IMR-90 (cell line): ENCODE measurements around the gene IFFO2. TPM values are rescaled to one million over a fixed set of nuclear protein-coding genes. Genes with fewer than 3 reads are reported as not detected.

Experiments used
- ATAC-seq: fragments of 200-7000 bp; cut with Tn5 transposase; 2 replicates; pipeline ENCODE4 v1.9.1; 2020; ENCODE audit warnings: low read depth, mild to moderate bottlenecking, moderate library complexity
- BruUV-seq: library from RNA; stranded (reverse); fragments of 400-500 nt; replicated peaks from 2 replicates; lab custom pipeline; 2021; lab: Mats Ljungman, UMichigan
- CTCF ChIA-PET: fragments of 300-600 bp; formaldehyde crosslinking; extraction: SDS; loops from one replicate; lab custom pipeline; 2021; ENCODE audit warnings: antibody characterized with exemption; lab: Yijun Ruan, JAX
- POLR2A ChIA-PET: fragments of 300-600 bp; sonication (Branson Sonifier 250); formaldehyde crosslinking; loops from one replicate; lab custom pipeline; 2022; ENCODE audit warnings: antibody characterized with exemption; ENCODE audit not compliant: unreplicated experiment; lab: Charles Lee
- DNase-seq: peaks from one replicate; pipeline ENCODE4 v3.0.0; 2013
- H2AFZ ChIP-seq: replicated peaks from 2 replicates; pipeline ENCODE3; 2013; ENCODE audit warnings: low read length, mild to moderate bottlenecking; ENCODE audit not compliant: poor library complexity
- H2AK5ac ChIP-seq: 2 replicates; pipeline ENCODE4 v1.6.1; 2013; ENCODE audit warnings: low read depth, low read length, inconsistent platforms
- H2AK9ac ChIP-seq: replicated peaks from 2 replicates; pipeline ENCODE3; 2013; ENCODE audit warnings: mild to moderate bottlenecking, low read depth, low read length, moderate library complexity; ENCODE audit not compliant: poor library complexity
- H2BK120ac ChIP-seq: 2 replicates; pipeline ENCODE4 v1.6.1; 2013; ENCODE audit warnings: low read depth, low read length, inconsistent platforms
- H2BK15ac ChIP-seq: 3 replicates; pipeline ENCODE4 v1.6.1; 2013; ENCODE audit warnings: low read depth, low read length, inconsistent platforms
- H2BK20ac ChIP-seq: 2 replicates; pipeline ENCODE4 v1.6.1; 2013; ENCODE audit warnings: low read depth, mild to moderate bottlenecking, inconsistent platforms, low read length, moderate library complexity
- H2BK5ac ChIP-seq: 2 replicates; pipeline ENCODE4 v1.6.1; 2013; ENCODE audit warnings: mild to moderate bottlenecking, low read depth, low read length, inconsistent platforms; ENCODE audit not compliant: poor library complexity, severe bottlenecking
- H3K14ac ChIP-seq: replicated peaks from 2 replicates; pipeline ENCODE4 v1.6.1; 2013; ENCODE audit warnings: low read depth, low read length, inconsistent platforms
- H3K18ac ChIP-seq: 2 replicates; pipeline ENCODE4 v1.6.1; 2013; ENCODE audit warnings: low read depth, low read length, control low read depth
- H3K23ac ChIP-seq: 2 replicates; pipeline ENCODE4 v1.6.1; 2013; ENCODE audit warnings: low read depth, low read length, inconsistent platforms
- H3K27ac ChIP-seq: 2 replicates; pipeline ENCODE4 v1.5.1; 2013; ENCODE audit warnings: mild to moderate bottlenecking, control low read depth, low read length; ENCODE audit not compliant: insufficient read depth
- H3K27me3 ChIP-seq: 2 replicates; pipeline ENCODE4 v1.6.1; 2013; ENCODE audit warnings: low read length; ENCODE audit not compliant: control insufficient read depth, insufficient read depth
- H3K36me3 ChIP-seq: 2 replicates; pipeline ENCODE4 v1.6.1; 2013; ENCODE audit warnings: low read length, mixed read lengths; ENCODE audit not compliant: control insufficient read depth, insufficient read depth
- H3K4ac ChIP-seq: 2 replicates; pipeline ENCODE4 v1.6.1; 2013; ENCODE audit warnings: low read depth, low read length, inconsistent platforms
- H3K4me1 ChIP-seq: 2 replicates; pipeline ENCODE4 v1.6.1; 2013; ENCODE audit warnings: low read length, mixed read lengths; ENCODE audit not compliant: control insufficient read depth, insufficient read depth
- H3K4me2 ChIP-seq: 2 replicates; pipeline ENCODE4 v1.6.1; 2013; ENCODE audit warnings: low read depth, mild to moderate bottlenecking, control low read depth, low read length, moderate library complexity
- H3K4me3 ChIP-seq: 2 replicates; pipeline ENCODE4 v1.5.1; 2013; ENCODE audit warnings: low read depth, mild to moderate bottlenecking, control low read depth, low read length, moderate library complexity; ENCODE audit not compliant: insufficient read depth
- H3K56ac ChIP-seq: 2 replicates; pipeline ENCODE4 v1.6.1; 2013; ENCODE audit warnings: low read length, inconsistent platforms; ENCODE audit not compliant: insufficient read depth; ENCODE audit errors: extremely low read depth
- H3K79me1 ChIP-seq, 2 experiments: 2 replicates each; pipeline ENCODE4 v1.6.1; 2013; ENCODE audit warnings: low read length in 2 of 2, inconsistent platforms in 1 of 2, low read depth in 1 of 2
- H3K9ac ChIP-seq: 2 replicates; pipeline ENCODE4 v1.6.1; 2013; ENCODE audit warnings: low read depth, low read length, control low read depth
- H3K9me1 ChIP-seq: 2 replicates; pipeline ENCODE4 v1.6.1; 2013; ENCODE audit warnings: low read length, inconsistent platforms; ENCODE audit not compliant: insufficient read depth
- H3K9me3 ChIP-seq: 2 replicates; pipeline ENCODE4 v1.6.1; 2013; ENCODE audit warnings: low read length; ENCODE audit not compliant: control insufficient read depth, insufficient read depth
- H4K20me1 ChIP-seq: 2 replicates; pipeline ENCODE4 v1.6.1; 2013; ENCODE audit warnings: low read length, inconsistent platforms; ENCODE audit not compliant: insufficient read depth
- H4K5ac ChIP-seq: 2 replicates; pipeline ENCODE4 v1.6.1; 2013; ENCODE audit warnings: mild to moderate bottlenecking, low read depth, low read length, control low read depth
- H4K8ac ChIP-seq, 2 experiments: 2 replicates each; pipeline ENCODE4 v1.6.1; 2013; ENCODE audit warnings: low read depth in 2 of 2, low read length in 2 of 2, control low read depth in 1 of 2, inconsistent platforms in 1 of 2
- H4K91ac ChIP-seq: 2 replicates; pipeline ENCODE4 v1.6.1; 2013; ENCODE audit warnings: low read depth, low read length, inconsistent platforms; ENCODE audit not compliant: insufficient read depth
- CEBPB ChIP-seq: IDR thresholded peaks from 2 replicates; pipeline ENCODE4 v1.6.1; 2012; ENCODE audit warnings: low read depth, low read length, improper control_type of control experiment
- CHD1 ChIP-seq: IDR thresholded peaks from 2 replicates; pipeline ENCODE4 v1.6.1; 2012; ENCODE audit warnings: low read depth, low read length, improper control_type of control experiment
- FOS ChIP-seq: fragments of 150-350 bp; IDR thresholded peaks from 2 replicates; pipeline ENCODE4 v1.6.1; 2016; ENCODE audit warnings: low read depth, low read length
- NFE2L2 ChIP-seq: fragments of 150-350 bp; IDR thresholded peaks from 2 replicates; pipeline ENCODE4 v1.6.1; 2016; ENCODE audit warnings: low read depth, mild to moderate bottlenecking, low read length
- POLR2A ChIP-seq: IDR thresholded peaks from 2 replicates; pipeline ENCODE4 v1.6.1; 2012; ENCODE audit warnings: mild to moderate bottlenecking, low read depth, low read length
- RAD21 ChIP-seq: IDR thresholded peaks from 2 replicates; pipeline ENCODE4 v1.6.1; 2012; ENCODE audit warnings: low read length, improper control_type of control experiment
- RCOR1 ChIP-seq: IDR thresholded peaks from 2 replicates; pipeline ENCODE4 v1.6.1; 2012; ENCODE audit warnings: mild to moderate bottlenecking, low read length, improper control_type of control experiment; ENCODE audit not compliant: insufficient replicate concordance
- RFX5 ChIP-seq: IDR thresholded peaks from 2 replicates; pipeline ENCODE4 v1.8.0; 2012; ENCODE audit warnings: low read depth, mild to moderate bottlenecking, low read length, moderate library complexity
- SMC3 ChIP-seq: fragments of 150-350 bp; IDR thresholded peaks from 2 replicates; pipeline ENCODE4 v1.6.1; 2016; ENCODE audit warnings: low read depth, mild to moderate bottlenecking, antibody characterized with exemption, low read length, moderate library complexity
- WGBS, 2 experiments: methylation state at CpG; one replicate each; pipeline versions ENCODE4 v1.1.5 to v1.1.7; 2013; ENCODE audit warnings: missing lambda C conversion rate in 2 of 2; ENCODE audit not compliant: insufficient read length in 1 of 2; ENCODE audit errors: extremely low coverage in 2 of 2; 5-methylcytosine and 5-hydroxymethylcytosine counted together
- dilution Hi-C: fragments of 300-500 bp; cut with HindIII; formaldehyde crosslinking; loops from one replicate; pipeline ENCODE4 v1.14.3; 2018; ENCODE audit warnings: low sequenced_read_pairs; ENCODE audit not compliant: unreplicated experiment
- in situ Hi-C: fragments of 300-500 bp; cut with MboI; formaldehyde crosslinking; loops from 3 replicates; pipeline ENCODE4 v1.14.3; 2019; ENCODE audit warnings: low sequenced_read_pairs, inconsistent platforms, mixed read lengths
- intact Hi-C: fragments of 100-400 bp; cut with micrococcal nuclease; formaldehyde crosslinking; loops from 2 replicates; pipeline ENCODE4 v1.10.0; 2022
- polyA plus RNA-seq, 3 experiments: library from polyadenylated mRNA; depleted of rRNA; stranded (reverse); fragments of >200 nt; gene quantifications; 2 replicates each; pipeline ENCODE4 v1.2.3, GENCODE V29; 2012; ENCODE audit warnings: low replicate concordance in 1 of 3
- total RNA-seq: library from RNA; depleted of rRNA; stranded (reverse); fragments of >200 nt; gene quantifications from 2 replicates; pipeline ENCODE4 v1.2.3, GENCODE V29; 2012
- TF ChIP-seq, protein P1 (sequence below): conservative IDR thresholded peaks from 2 replicates; pipeline ENCODE4 v1.5.1; 2012; ENCODE audit warnings: mild to moderate bottlenecking, low read depth, low read length, improper control_type of control experiment
- TF ChIP-seq, protein P2 (sequence below): fragments of 150-350 bp; IDR thresholded peaks from 2 replicates; pipeline ENCODE4 v1.6.1; 2017; ENCODE audit warnings: mild to moderate bottlenecking, antibody characterized with exemption, low read length, low read depth

Gene IFFO2
- total and polyA plus RNA-seq, 2 of the 4 experiments (the other 2 are of a cell fraction) = 14.5 to 18.2 TPM

- ATAC-seq (peak; percentile 42; the same call in 1 of the 2 replicates), DNase-seq (no peak)
- no peak overlapping the region for H4K5ac ChIP-seq
- H3K4me3 ChIP-seq = no peak overlapping the region
- no peak overlapping the region for H2BK20ac ChIP-seq
- H3K9me1 ChIP-seq = no peaks in the 10 kb centered on the region
- no peaks in the 10 kb centered on the region for H3K36me3 ChIP-seq
- no peaks in the 10 kb centered on the region; a peak in 1 of 4 replicates for H3K79me1 ChIP-seq
- peaks cover 3% of the 10 kb centered on the region; the same call in 1 of the 2 replicates for H3K27me3 ChIP-seq
- peak overlapping the region; percentile 26 for H2AK9ac ChIP-seq
- no peak overlapping the region for H3K56ac ChIP-seq
- H2BK5ac ChIP-seq = no peak overlapping the region
- H3K4me1 ChIP-seq = peaks cover 3% of the 10 kb centered on the region
- ChIA-PET POLR2A (interaction anchor here (0.5 kb wide), 1 partner anchor 34 kb away, joined by 9 read pairs; no protein-coding TSS in a partner anchor), CTCF (interaction anchor here (0.8 kb wide), 1 partner anchor 58 kb away, joined by 3 read pairs; no protein-coding TSS in a partner anchor)
- no peak overlapping the region for H3K9ac ChIP-seq
- peak overlapping the region; percentile 59 for H2AFZ ChIP-seq
- no peak overlapping the region for H3K18ac ChIP-seq
- no peaks in the 10 kb centered on the region for H3K9me3 ChIP-seq
- no peak overlapping the region for H3K27ac ChIP-seq
- in situ Hi-C loops = no loop called here
- no peak overlapping the region for H3K14ac ChIP-seq
- no peak overlapping the region for H4K8ac ChIP-seq
- TF ChIP-seq POLR2A = no peak
- TF ChIP-seq FOS = no peak
- no peak for TF ChIP-seq NFE2L2
- no peak for TF ChIP-seq CEBPB
- TF ChIP-seq, protein P1, sequence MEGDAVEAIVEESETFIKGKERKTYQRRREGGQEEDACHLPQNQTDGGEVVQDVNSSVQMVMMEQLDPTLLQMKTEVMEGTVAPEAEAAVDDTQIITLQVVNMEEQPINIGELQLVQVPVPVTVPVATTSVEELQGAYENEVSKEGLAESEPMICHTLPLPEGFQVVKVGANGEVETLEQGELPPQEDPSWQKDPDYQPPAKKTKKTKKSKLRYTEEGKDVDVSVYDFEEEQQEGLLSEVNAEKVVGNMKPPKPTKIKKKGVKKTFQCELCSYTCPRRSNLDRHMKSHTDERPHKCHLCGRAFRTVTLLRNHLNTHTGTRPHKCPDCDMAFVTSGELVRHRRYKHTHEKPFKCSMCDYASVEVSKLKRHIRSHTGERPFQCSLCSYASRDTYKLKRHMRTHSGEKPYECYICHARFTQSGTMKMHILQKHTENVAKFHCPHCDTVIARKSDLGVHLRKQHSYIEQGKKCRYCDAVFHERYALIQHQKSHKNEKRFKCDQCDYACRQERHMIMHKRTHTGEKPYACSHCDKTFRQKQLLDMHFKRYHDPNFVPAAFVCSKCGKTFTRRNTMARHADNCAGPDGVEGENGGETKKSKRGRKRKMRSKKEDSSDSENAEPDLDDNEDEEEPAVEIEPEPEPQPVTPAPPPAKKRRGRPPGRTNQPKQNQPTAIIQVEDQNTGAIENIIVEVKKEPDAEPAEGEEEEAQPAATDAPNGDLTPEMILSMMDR = no peak
- TF ChIP-seq RFX5 = no peak
- no peak for TF ChIP-seq RCOR1
- TF ChIP-seq SMC3 = no peak
- TF ChIP-seq, protein P2, sequence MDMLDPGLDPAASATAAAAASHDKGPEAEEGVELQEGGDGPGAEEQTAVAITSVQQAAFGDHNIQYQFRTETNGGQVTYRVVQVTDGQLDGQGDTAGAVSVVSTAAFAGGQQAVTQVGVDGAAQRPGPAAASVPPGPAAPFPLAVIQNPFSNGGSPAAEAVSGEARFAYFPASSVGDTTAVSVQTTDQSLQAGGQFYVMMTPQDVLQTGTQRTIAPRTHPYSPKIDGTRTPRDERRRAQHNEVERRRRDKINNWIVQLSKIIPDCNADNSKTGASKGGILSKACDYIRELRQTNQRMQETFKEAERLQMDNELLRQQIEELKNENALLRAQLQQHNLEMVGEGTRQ = no peak
- TF ChIP-seq CHD1 = no peak
- TF ChIP-seq RAD21 = no peak
- no peak overlapping the region for H2BK15ac ChIP-seq
- dilution Hi-C loops = no loop called here
- no peak overlapping the region for H2BK120ac ChIP-seq
- no peak overlapping the region for H2AK5ac ChIP-seq
- 46% methylated on average over 2 of the region's 4 CpGs; no CpG with 5 or more reads in 1 of the 2 experiments for WGBS, 2 experiments
- no peaks in the 10 kb centered on the region for H4K20me1 ChIP-seq
- no peak overlapping the region for H3K4ac ChIP-seq
- H3K23ac ChIP-seq = no peak overlapping the region
- H4K91ac ChIP-seq = no peak overlapping the region
- intact Hi-C loops = no loop called here
- H3K4me2 ChIP-seq = no peak overlapping the region
- BruUV-seq = no TSS peak
Observed at GRCh38 chr1:18970762-18971161, 14.3 kb upstream of the IFFO2 start.
